ENCODE data around the gene MPLKIP. TPM values are rescaled to one million over a fixed set of nuclear protein-coding genes. Genes with fewer than 3 reads are reported as not detected.

The MPLKIP gene
- total and polyA plus RNA-seq, 10 of the 15 experiments (the other 5 are each of a cell fraction or from before 2014, with no cell fraction given) = 4.6 to 78.8 (median 37.2) TPM

DNA sequence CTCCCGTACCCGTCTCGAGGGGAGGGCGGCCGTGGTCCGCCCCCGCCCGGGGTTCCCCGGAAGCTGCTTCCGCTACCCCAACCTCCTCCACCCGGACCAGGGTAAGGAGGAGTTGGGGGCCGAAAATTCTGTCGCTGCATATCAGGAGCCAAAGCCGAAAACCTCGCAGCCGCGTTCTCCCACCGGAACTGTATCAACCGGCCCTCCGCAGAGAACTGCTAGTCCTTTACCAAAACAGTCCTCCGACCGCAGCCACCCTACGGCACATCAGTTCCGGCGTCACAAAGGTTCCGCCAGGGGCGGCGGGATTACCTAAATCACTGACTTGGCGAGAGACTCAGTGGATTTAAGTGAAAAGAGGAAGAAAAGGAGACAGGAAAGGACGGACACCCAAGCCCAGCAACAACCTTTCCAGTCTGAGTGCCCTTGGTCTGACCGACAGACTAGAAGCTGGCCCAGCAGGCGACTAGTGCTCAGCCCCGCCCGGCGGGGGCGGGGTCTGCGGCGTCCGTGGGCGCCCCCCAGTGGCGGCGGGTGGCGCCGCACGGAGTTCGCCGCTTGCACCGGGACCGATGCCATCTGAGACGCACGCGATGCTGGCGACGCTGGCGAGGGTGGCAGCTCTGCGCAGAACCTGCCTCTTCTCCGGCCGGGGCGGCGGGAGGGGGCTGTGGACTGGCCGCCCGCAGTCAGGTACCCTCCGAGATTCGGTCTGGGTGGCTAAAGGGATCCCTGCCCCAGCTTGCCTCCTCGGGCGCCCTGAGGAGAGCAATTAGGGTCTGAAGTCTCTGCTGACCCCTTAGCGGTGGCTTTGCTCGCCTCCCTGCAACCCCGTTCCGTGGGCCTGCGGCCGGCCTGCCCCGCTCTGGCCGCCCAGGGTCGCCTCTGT lies at the start of gene MPLKIP, which contains the start of gene SUGCT (continued):
- TF ChIP-seq, protein P1, sequence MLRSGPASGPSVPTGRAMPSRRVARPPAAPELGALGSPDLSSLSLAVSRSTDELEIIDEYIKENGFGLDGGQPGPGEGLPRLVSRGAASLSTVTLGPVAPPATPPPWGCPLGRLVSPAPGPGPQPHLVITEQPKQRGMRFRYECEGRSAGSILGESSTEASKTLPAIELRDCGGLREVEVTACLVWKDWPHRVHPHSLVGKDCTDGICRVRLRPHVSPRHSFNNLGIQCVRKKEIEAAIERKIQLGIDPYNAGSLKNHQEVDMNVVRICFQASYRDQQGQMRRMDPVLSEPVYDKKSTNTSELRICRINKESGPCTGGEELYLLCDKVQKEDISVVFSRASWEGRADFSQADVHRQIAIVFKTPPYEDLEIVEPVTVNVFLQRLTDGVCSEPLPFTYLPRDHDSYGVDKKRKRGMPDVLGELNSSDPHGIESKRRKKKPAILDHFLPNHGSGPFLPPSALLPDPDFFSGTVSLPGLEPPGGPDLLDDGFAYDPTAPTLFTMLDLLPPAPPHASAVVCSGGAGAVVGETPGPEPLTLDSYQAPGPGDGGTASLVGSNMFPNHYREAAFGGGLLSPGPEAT (IDR thresholded peaks at IDR 0.05; ENCODE audit: low read depth) = peak; percentile 90
- TF ChIP-seq, protein P2, sequence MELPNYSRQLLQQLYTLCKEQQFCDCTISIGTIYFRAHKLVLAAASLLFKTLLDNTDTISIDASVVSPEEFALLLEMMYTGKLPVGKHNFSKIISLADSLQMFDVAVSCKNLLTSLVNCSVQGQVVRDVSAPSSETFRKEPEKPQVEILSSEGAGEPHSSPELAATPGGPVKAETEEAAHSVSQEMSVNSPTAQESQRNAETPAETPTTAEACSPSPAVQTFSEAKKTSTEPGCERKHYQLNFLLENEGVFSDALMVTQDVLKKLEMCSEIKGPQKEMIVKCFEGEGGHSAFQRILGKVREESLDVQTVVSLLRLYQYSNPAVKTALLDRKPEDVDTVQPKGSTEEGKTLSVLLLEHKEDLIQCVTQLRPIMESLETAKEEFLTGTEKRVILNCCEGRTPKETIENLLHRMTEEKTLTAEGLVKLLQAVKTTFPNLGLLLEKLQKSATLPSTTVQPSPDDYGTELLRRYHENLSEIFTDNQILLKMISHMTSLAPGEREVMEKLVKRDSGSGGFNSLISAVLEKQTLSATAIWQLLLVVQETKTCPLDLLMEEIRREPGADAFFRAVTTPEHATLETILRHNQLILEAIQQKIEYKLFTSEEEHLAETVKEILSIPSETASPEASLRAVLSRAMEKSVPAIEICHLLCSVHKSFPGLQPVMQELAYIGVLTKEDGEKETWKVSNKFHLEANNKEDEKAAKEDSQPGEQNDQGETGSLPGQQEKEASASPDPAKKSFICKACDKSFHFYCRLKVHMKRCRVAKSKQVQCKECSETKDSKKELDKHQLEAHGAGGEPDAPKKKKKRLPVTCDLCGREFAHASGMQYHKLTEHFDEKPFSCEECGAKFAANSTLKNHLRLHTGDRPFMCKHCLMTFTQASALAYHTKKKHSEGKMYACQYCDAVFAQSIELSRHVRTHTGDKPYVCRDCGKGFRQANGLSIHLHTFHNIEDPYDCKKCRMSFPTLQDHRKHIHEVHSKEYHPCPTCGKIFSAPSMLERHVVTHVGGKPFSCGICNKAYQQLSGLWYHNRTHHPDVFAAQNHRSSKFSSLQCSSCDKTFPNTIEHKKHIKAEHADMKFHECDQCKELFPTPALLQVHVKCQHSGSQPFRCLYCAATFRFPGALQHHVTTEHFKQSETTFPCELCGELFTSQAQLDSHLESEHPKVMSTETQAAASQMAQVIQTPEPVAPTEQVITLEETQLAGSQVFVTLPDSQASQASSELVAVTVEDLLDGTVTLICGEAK (IDR thresholded peaks at IDR 0.05; ENCODE audit: borderline replicate concordance) = peak; percentile 98
- 0 out of 2 replicates have a peak, but pooled peaks have one; percentile 16 for TF ChIP-seq JUNB (IDR thresholded peaks at IDR 0.05)
- TF ChIP-seq BRCA1 (IDR thresholded peaks at IDR 0.05; ENCODE audit: low read depth, low read length) = no peak
- TF ChIP-seq GABPA (IDR thresholded peaks at IDR 0.05; ENCODE audit: low read depth) = peak; percentile 98
- TF ChIP-seq SRF (IDR thresholded peaks at IDR 0.05; ENCODE audit: low read depth in 2 of 2, low read length in 2 of 2) = peak in 1 of 2 experiments; percentile 88; a peak in 3 of 4 replicates
- TF ChIP-seq EGR1 (IDR thresholded peaks at IDR 0.05; ENCODE audit: borderline replicate concordance in 1 of 2, low read depth in 2 of 2, low read length in 2 of 2) = peak in 1 of 2 experiments; percentile 80; a peak in 2 of 3 replicates
- no peak for TF ChIP-seq EZH2 (IDR thresholded peaks at IDR 0.05; ENCODE audit: borderline replicate concordance, control insufficient read depth, low read depth, low read length)
- TF ChIP-seq, protein P3, sequence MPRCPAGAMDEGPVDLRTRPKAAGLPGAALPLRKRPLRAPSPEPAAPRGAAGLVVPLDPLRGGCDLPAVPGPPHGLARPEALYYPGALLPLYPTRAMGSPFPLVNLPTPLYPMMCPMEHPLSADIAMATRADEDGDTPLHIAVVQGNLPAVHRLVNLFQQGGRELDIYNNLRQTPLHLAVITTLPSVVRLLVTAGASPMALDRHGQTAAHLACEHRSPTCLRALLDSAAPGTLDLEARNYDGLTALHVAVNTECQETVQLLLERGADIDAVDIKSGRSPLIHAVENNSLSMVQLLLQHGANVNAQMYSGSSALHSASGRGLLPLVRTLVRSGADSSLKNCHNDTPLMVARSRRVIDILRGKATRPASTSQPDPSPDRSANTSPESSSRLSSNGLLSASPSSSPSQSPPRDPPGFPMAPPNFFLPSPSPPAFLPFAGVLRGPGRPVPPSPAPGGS (IDR thresholded peaks at IDR 0.05; ENCODE audit: borderline replicate concordance, insufficient read depth, low read depth, low read length, poor library complexity, severe bottlenecking) = no peak
- no peak for TF ChIP-seq ZNF217 (IDR thresholded peaks at IDR 0.05)
- TF ChIP-seq POLR2AphosphoS2 (IDR thresholded peaks at IDR 0.05; ENCODE audit: low read depth, low read length) = no peak
- peak; percentile 90 for TF ChIP-seq CREM (IDR thresholded peaks at IDR 0.05; ENCODE audit: low read depth)
- TF ChIP-seq LARP7 (IDR thresholded peaks at IDR 0.05) = peak; percentile 64; the same call in 1 of the 2 replicates
- TF ChIP-seq POLR2A (IDR thresholded peaks at IDR 0.05; ENCODE audit: low read depth, low read length) = peak; percentile 87
- TF ChIP-seq FOXK2 (IDR thresholded peaks at IDR 0.05) = 0 out of 2 replicates have a peak, but pooled peaks have one; percentile 38
- TF ChIP-seq, protein P4, sequence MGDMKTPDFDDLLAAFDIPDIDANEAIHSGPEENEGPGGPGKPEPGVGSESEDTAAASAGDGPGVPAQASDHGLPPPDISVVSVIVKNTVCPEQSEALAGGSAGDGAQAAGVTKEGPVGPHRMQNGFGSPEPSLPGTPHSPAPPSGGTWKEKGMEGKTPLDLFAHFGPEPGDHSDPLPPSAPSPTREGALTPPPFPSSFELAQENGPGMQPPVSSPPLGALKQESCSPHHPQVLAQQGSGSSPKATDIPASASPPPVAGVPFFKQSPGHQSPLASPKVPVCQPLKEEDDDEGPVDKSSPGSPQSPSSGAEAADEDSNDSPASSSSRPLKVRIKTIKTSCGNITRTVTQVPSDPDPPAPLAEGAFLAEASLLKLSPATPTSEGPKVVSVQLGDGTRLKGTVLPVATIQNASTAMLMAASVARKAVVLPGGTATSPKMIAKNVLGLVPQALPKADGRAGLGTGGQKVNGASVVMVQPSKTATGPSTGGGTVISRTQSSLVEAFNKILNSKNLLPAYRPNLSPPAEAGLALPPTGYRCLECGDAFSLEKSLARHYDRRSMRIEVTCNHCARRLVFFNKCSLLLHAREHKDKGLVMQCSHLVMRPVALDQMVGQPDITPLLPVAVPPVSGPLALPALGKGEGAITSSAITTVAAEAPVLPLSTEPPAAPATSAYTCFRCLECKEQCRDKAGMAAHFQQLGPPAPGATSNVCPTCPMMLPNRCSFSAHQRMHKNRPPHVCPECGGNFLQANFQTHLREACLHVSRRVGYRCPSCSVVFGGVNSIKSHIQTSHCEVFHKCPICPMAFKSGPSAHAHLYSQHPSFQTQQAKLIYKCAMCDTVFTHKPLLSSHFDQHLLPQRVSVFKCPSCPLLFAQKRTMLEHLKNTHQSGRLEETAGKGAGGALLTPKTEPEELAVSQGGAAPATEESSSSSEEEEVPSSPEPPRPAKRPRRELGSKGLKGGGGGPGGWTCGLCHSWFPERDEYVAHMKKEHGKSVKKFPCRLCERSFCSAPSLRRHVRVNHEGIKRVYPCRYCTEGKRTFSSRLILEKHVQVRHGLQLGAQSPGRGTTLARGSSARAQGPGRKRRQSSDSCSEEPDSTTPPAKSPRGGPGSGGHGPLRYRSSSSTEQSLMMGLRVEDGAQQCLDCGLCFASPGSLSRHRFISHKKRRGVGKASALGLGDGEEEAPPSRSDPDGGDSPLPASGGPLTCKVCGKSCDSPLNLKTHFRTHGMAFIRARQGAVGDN (IDR thresholded peaks at IDR 0.05) = peak; percentile 49; the same call in 1 of the 2 replicates
- peak; percentile 74 for TF ChIP-seq SP1 (IDR thresholded peaks at IDR 0.05; ENCODE audit: low read depth, low read length)

Data from GM12878 (cell line).